K562 (cell line): ENCODE measurements around the gene ODAD3. TPM values are rescaled to one million over a fixed set of nuclear protein-coding genes. Genes with fewer than 3 reads are reported as not detected.

Source experiments
- ADNP ChIP-seq: fragments of 200-800 bp; sonication (Bioruptor generic); IDR thresholded peaks from 2 replicates; pipeline ENCODE4 v1.6.1; 2016; ENCODE audit warnings: missing genetic modification characterization, missing compliant biosample characterization
- CCNT2 ChIP-seq: IDR thresholded peaks from 2 replicates; pipeline ENCODE4 v1.6.1; 2011; ENCODE audit warnings: borderline replicate concordance, low read depth, mild to moderate bottlenecking, moderate library complexity, mixed read lengths, low read length; ENCODE audit not compliant: insufficient read length; ENCODE audit errors: extremely low read depth
- CREB1 ChIP-seq, 2 experiments: sonication (generic) in 1 of 2; formaldehyde crosslinking in 1 of 2; IDR thresholded peaks; 2 replicates each; pipeline versions ENCODE4 v1.6.1 to v1.8.0; 2012 to 2022; ENCODE audit warnings: inconsistent platforms in 1 of 2, mild to moderate bottlenecking in 1 of 2, missing genetic modification reagents in 1 of 2, moderate library complexity in 1 of 2
- FOXJ2 ChIP-seq: fragments of 200-800 bp; sonication (Bioruptor generic); IDR thresholded peaks from 2 replicates; pipeline ENCODE4 v1.6.1; 2016; ENCODE audit warnings: missing genetic modification characterization, missing compliant biosample characterization
- LEF1 ChIP-seq: fragments of 450-650 bp; IDR thresholded peaks from 2 replicates; pipeline ENCODE4 v1.6.1; 2016; ENCODE audit warnings: mild to moderate bottlenecking
- MAFF ChIP-seq: IDR thresholded peaks from 2 replicates; pipeline ENCODE4 v1.6.1; 2012; ENCODE audit warnings: low read length, improper control_type of control experiment
- MAFK ChIP-seq: IDR thresholded peaks from 2 replicates; pipeline ENCODE4 v1.6.1; 2011; ENCODE audit warnings: low read length, improper control_type of control experiment
- MBD2 ChIP-seq: sonication (generic); IDR thresholded peaks from 2 replicates; pipeline ENCODE4 v1.6.1; 2016; ENCODE audit warnings: low read depth, borderline replicate concordance
- MTA3 ChIP-seq: fragments of 450-650 bp; formaldehyde crosslinking; IDR thresholded peaks from 2 replicates; pipeline ENCODE4 v1.6.1; 2017; ENCODE audit warnings: mild to moderate bottlenecking, borderline replicate concordance
- ZNF143 ChIP-seq: sonication (generic); formaldehyde crosslinking; IDR thresholded peaks from 2 replicates; pipeline ENCODE4 v1.9.0; 2022; ENCODE audit warnings: mild to moderate bottlenecking, missing genetic modification reagents
- polyA plus RNA-seq, 8 experiments: library from polyadenylated mRNA; depleted of rRNA in 4 of 8; stranded (reverse) in 5 of 8; unstranded in 3 of 8; fragments of >200 nt; fragmentation: Nextera tagmentation in 2 of 8; fragmentation: Illumina TruSeq in 1 of 8; extraction: Ambion mirVana in 2 of 8; extraction: Trizol in 1 of 8; gene quantifications; 2 replicates each; pipeline versions ENCODE4 v1.2.1 to v1.2.3, GENCODE V29; 2011 to 2014; ENCODE audit warnings: inconsistent platforms in 1 of 8, missing spikeins in 1 of 8
- total RNA-seq, 7 experiments: library from RNA; depleted of rRNA in 6 of 7; stranded (reverse); fragments of >200 nt in 6 of 7; fragmentation: Illumina TruSeq in 2 of 7; extraction: Trizol in 2 of 7; gene quantifications; 2 replicates each; pipeline versions ENCODE4 v1.2.1 to v1.2.3, GENCODE V29; 2011 to 2021; ENCODE audit warnings: low replicate concordance in 1 of 7
- TF ChIP-seq, protein P1 (sequence below): fragments of 250-450 bp; sonication (Bioruptor Pico); IDR thresholded peaks from 2 replicates; pipeline ENCODE4 v1.5.0; 2021; ENCODE audit warnings: mild to moderate bottlenecking, borderline replicate concordance
- TF ChIP-seq, protein P2 (sequence below): fragments of 450-650 bp; IDR thresholded peaks from 2 replicates; pipeline ENCODE4 v1.7.1; 2018; ENCODE audit warnings: mild to moderate bottlenecking, low read depth; ENCODE audit not compliant: partially characterized antibody
- TF ChIP-seq, protein P3 (sequence below): sonication (generic); formaldehyde crosslinking; IDR thresholded peaks from 2 replicates; pipeline ENCODE4 v1.8.0; 2022; ENCODE audit warnings: mild to moderate bottlenecking, missing genetic modification reagents
- TF ChIP-seq, protein P4 (sequence below): fragments of 450-650 bp; formaldehyde crosslinking; IDR thresholded peaks from 2 replicates; pipeline ENCODE4 v1.4.0; 2020; ENCODE audit warnings: mild to moderate bottlenecking, moderate library complexity

Gene ODAD3
- total and polyA plus RNA-seq, 9 of the 15 experiments (the other 6 are each of a cell fraction or from before 2014, with no cell fraction given), result 0.07 to 0.72 (median 0.14) TPM; not detected in 2

DNA sequence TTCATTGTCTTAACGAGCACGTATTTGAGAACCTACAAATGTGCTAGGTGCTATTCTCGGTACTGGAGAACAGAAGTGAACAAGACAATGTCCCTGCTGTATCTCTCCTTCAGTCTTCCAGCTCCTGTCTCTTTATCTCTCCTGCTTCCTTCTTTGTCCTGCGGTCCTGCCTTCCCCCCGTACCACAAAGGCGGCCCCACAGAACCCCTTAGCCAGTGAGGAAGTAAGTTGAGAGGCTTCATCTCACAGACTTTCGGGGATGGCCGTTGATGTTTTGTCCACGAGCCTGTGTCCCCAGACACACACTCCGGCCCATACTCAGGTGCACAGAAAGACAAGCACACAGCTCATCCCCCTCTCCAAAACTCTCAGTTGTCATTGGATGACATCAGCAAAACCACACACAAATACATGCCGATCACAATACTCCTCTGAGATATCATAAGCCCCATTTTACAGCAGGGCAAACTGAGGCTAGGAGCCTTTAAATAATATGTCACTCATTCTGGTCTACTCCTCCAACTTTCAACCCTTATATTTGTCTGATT lies 61.0 kb downstream of the ODAD3 start (continued):
- TF ChIP-seq, protein P1, sequence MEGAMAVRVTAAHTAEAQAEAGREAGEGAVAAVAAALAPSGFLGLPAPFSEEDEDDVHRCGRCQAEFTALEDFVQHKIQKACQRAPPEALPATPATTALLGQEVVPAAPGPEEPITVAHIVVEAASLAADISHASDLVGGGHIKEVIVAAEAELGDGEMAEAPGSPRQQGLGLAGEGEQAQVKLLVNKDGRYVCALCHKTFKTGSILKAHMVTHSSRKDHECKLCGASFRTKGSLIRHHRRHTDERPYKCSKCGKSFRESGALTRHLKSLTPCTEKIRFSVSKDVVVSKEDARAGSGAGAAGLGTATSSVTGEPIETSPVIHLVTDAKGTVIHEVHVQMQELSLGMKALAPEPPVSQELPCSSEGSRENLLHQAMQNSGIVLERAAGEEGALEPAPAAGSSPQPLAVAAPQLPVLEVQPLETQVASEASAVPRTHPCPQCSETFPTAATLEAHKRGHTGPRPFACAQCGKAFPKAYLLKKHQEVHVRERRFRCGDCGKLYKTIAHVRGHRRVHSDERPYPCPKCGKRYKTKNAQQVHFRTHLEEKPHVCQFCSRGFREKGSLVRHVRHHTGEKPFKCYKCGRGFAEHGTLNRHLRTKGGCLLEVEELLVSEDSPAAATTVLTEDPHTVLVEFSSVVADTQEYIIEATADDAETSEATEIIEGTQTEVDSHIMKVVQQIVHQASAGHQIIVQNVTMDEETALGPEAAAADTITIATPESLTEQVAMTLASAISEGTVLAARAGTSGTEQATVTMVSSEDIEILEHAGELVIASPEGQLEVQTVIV (CRISPR knock-in tag), result no peak
- TF ChIP-seq LEF1 (no peak), MAFK (no peak), ADNP (peak; percentile 99), CCNT2 (no peak), ZNF143 (CRISPR knock-in tag) (peak; percentile 46; the same call in 1 of the 2 replicates), MBD2 (no peak), MTA3 (no peak), MAFF (peak; percentile 22; the same call in 1 of the 2 replicates), FOXJ2 (0 out of 2 replicates have a peak, but pooled peaks have one; percentile 17), CREB1 (IDR thresholded peaks at IDR 0.05) (no peak), CREB1 (CRISPR knock-in tag; IDR thresholded peaks at IDR 0.05) (no peak)
- TF ChIP-seq, protein P2, sequence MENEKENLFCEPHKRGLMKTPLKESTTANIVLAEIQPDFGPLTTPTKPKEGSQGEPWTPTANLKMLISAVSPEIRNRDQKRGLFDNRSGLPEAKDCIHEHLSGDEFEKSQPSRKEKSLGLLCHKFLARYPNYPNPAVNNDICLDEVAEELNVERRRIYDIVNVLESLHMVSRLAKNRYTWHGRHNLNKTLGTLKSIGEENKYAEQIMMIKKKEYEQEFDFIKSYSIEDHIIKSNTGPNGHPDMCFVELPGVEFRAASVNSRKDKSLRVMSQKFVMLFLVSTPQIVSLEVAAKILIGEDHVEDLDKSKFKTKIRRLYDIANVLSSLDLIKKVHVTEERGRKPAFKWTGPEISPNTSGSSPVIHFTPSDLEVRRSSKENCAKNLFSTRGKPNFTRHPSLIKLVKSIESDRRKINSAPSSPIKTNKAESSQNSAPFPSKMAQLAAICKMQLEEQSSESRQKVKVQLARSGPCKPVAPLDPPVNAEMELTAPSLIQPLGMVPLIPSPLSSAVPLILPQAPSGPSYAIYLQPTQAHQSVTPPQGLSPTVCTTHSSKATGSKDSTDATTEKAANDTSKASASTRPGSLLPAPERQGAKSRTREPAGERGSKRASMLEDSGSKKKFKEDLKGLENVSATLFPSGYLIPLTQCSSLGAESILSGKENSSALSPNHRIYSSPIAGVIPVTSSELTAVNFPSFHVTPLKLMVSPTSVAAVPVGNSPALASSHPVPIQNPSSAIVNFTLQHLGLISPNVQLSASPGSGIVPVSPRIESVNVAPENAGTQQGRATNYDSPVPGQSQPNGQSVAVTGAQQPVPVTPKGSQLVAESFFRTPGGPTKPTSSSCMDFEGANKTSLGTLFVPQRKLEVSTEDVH, result no peak
- TF ChIP-seq, protein P3, sequence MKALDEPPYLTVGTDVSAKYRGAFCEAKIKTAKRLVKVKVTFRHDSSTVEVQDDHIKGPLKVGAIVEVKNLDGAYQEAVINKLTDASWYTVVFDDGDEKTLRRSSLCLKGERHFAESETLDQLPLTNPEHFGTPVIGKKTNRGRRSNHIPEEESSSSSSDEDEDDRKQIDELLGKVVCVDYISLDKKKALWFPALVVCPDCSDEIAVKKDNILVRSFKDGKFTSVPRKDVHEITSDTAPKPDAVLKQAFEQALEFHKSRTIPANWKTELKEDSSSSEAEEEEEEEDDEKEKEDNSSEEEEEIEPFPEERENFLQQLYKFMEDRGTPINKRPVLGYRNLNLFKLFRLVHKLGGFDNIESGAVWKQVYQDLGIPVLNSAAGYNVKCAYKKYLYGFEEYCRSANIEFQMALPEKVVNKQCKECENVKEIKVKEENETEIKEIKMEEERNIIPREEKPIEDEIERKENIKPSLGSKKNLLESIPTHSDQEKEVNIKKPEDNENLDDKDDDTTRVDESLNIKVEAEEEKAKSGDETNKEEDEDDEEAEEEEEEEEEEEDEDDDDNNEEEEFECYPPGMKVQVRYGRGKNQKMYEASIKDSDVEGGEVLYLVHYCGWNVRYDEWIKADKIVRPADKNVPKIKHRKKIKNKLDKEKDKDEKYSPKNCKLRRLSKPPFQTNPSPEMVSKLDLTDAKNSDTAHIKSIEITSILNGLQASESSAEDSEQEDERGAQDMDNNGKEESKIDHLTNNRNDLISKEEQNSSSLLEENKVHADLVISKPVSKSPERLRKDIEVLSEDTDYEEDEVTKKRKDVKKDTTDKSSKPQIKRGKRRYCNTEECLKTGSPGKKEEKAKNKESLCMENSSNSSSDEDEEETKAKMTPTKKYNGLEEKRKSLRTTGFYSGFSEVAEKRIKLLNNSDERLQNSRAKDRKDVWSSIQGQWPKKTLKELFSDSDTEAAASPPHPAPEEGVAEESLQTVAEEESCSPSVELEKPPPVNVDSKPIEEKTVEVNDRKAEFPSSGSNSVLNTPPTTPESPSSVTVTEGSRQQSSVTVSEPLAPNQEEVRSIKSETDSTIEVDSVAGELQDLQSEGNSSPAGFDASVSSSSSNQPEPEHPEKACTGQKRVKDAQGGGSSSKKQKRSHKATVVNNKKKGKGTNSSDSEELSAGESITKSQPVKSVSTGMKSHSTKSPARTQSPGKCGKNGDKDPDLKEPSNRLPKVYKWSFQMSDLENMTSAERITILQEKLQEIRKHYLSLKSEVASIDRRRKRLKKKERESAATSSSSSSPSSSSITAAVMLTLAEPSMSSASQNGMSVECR, result 0 out of 2 replicates have a peak, but pooled peaks have one; percentile 22
- TF ChIP-seq, protein P4, sequence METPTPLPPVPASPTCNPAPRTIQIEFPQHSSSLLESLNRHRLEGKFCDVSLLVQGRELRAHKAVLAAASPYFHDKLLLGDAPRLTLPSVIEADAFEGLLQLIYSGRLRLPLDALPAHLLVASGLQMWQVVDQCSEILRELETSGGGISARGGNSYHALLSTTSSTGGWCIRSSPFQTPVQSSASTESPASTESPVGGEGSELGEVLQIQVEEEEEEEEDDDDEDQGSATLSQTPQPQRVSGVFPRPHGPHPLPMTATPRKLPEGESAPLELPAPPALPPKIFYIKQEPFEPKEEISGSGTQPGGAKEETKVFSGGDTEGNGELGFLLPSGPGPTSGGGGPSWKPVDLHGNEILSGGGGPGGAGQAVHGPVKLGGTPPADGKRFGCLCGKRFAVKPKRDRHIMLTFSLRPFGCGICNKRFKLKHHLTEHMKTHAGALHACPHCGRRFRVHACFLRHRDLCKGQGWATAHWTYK (CRISPR knock-in tag), result no peak
